ENCODE data around the gene RFX2. TPM values are rescaled to one million over a fixed set of nuclear protein-coding genes. Genes with fewer than 3 reads are reported as not detected.

Gene RFX2
- total RNA-seq, 1 donor from 2014 or later: 4.2 TPM

- no peak for DNase-seq (ENCODE audit: low read depth)
- no peak for TF ChIP-seq CTCF (conservative IDR thresholded peaks at IDR 0.05; ENCODE audit: low read depth, low read length)
- no peak overlapping the region for H3K4me3 ChIP-seq (ENCODE audit: low read depth, low read length)
These were observed 21.7 kb downstream of the RFX2 start for GRCh38 chr19:6088602-6089049.

GRCh38 chr19:6087074-6087571 lies 23.2 kb downstream of the RFX2 start:
- H3K4me3 ChIP-seq (ENCODE audit: low read depth, low read length): peak overlapping the region; percentile 2
- no peak for TF ChIP-seq CTCF (conservative IDR thresholded peaks at IDR 0.05; ENCODE audit: low read depth, low read length)
- DNase-seq (ENCODE audit: low read depth): no peak

- TF ChIP-seq CTCF (conservative IDR thresholded peaks at IDR 0.05; ENCODE audit: low read depth, low read length): no peak
- no peak overlapping the region for H3K4me3 ChIP-seq (ENCODE audit: low read depth, low read length)
- DNase-seq (ENCODE audit: low read depth): no peak
These were observed 24.1 kb downstream of the RFX2 start for GRCh38 chr19:6086068-6086788.

GRCh38 chr19:6084821-6085220 lies 25.5 kb downstream of the RFX2 start:
- TF ChIP-seq CTCF (conservative IDR thresholded peaks at IDR 0.05; ENCODE audit: low read depth, low read length): no peak
- H3K4me3 ChIP-seq (ENCODE audit: low read depth, low read length): no peak overlapping the region
- no peak for DNase-seq (ENCODE audit: low read depth)

GRCh38 chr19:6079107-6079506 lies 31.2 kb downstream of the RFX2 start:
- no peak for TF ChIP-seq CTCF (conservative IDR thresholded peaks at IDR 0.05; ENCODE audit: low read depth, low read length)
- DNase-seq (ENCODE audit: low read depth): no peak
- H3K4me3 ChIP-seq (ENCODE audit: low read depth, low read length): no peak overlapping the region

GRCh38 chr19:6078068-6078467 lies 32.2 kb downstream of the RFX2 start:
- no peak overlapping the region for H3K4me3 ChIP-seq (ENCODE audit: low read depth, low read length)
- TF ChIP-seq CTCF (conservative IDR thresholded peaks at IDR 0.05; ENCODE audit: low read depth, low read length): no peak
- no peak for DNase-seq (ENCODE audit: low read depth)
